ENCODE results near the gene ZWINT. TPM values are rescaled to one million over a fixed set of nuclear protein-coding genes. Genes with fewer than 3 reads are reported as not detected.

ZWINT gene
- total and polyA plus RNA-seq, 11 donors = 0.65 to 11.0 (median 1.5) TPM

DNA sequence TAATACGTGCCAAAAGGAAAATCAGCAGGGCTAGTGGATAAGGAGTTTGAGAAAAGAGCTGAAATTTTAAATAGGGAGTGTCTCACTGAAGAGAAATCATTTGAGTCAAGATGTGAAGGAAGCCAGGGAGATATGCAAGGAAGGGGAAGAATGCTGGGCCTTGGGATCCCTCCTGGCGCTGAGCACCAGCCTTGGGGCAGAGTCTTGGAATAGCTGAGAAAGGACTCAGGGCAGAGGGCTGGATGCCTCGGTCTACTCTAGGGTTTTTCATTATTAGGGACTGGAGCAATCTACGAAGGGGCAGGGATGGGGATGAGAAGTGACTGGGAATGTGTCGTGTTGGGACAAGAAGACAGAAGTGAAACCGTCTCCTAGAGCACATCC is 484 bp downstream of the ZWINT start:
- peaks cover 0 to 13% (median 4%) of the 10 kb centered on the region in 12 donors for H3K4me1 ChIP-seq
- no peaks in the 10 kb centered on the region for H3K27me3 ChIP-seq
- TF ChIP-seq, protein P1, sequence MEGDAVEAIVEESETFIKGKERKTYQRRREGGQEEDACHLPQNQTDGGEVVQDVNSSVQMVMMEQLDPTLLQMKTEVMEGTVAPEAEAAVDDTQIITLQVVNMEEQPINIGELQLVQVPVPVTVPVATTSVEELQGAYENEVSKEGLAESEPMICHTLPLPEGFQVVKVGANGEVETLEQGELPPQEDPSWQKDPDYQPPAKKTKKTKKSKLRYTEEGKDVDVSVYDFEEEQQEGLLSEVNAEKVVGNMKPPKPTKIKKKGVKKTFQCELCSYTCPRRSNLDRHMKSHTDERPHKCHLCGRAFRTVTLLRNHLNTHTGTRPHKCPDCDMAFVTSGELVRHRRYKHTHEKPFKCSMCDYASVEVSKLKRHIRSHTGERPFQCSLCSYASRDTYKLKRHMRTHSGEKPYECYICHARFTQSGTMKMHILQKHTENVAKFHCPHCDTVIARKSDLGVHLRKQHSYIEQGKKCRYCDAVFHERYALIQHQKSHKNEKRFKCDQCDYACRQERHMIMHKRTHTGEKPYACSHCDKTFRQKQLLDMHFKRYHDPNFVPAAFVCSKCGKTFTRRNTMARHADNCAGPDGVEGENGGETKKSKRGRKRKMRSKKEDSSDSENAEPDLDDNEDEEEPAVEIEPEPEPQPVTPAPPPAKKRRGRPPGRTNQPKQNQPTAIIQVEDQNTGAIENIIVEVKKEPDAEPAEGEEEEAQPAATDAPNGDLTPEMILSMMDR (IDR thresholded peaks at IDR 0.05) = no peak
- TF ChIP-seq POLR2A (IDR thresholded peaks at IDR 0.05) = no peak
- peak overlapping the region; percentile 44 to 80 (median 64) for H3K4me3 ChIP-seq
- no peaks in the 10 kb centered on the region for H3K36me3 ChIP-seq
- intact Hi-C loops (cut with DNase I) = no loop called here
- DNase-seq = no peak
- H3K27ac ChIP-seq = peak overlapping the region in 1 of 12 donors; percentile 22
- ATAC-seq = no peak
- WGBS, 4 donors = 8 to 12% (median 8%) methylated on average over 6 of the region's 6 CpGs
- H3K9me3 ChIP-seq = no peaks in the 10 kb centered on the region

DNA sequence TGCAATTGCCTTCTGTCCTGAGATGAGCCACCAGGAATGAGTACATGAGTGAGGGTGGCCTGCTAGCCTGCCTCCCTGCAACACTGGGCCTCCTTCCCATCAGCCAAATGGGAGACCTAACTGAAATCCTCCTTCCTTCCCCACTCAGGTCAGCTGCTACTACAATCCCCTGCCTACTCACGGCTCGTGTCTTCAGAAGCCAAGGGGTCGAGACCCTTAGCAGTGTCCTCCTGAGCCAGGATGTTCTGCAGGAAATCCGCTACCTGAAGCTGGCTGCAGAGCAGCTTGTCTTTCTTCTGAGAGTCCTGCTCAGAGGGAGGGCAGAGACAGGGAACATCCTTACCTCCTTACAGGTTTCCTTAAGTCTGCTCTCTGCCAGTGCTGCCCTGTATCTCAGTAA is 1.2 kb downstream of the ZWINT start:
- no peak for ATAC-seq
- H3K9me3 ChIP-seq = no peaks in the 10 kb centered on the region
- TF ChIP-seq, protein P1 (IDR thresholded peaks at IDR 0.05) = no peak
- no peak for TF ChIP-seq POLR2A (IDR thresholded peaks at IDR 0.05)
- 78 to 90% (median 83%) methylated on average over 4 of the region's 4 CpGs for WGBS, 4 donors
- no peak for DNase-seq
- H3K27me3 ChIP-seq = no peaks in the 10 kb centered on the region
- H3K4me3 ChIP-seq = no peak overlapping the region
- no peaks in the 10 kb centered on the region for H3K36me3 ChIP-seq
- H3K27ac ChIP-seq = no peak overlapping the region
- intact Hi-C loops (cut with DNase I) = no loop called here
- H3K4me1 ChIP-seq = peaks cover 0 to 13% (median 4%) of the 10 kb centered on the region in 12 donors

DNA sequence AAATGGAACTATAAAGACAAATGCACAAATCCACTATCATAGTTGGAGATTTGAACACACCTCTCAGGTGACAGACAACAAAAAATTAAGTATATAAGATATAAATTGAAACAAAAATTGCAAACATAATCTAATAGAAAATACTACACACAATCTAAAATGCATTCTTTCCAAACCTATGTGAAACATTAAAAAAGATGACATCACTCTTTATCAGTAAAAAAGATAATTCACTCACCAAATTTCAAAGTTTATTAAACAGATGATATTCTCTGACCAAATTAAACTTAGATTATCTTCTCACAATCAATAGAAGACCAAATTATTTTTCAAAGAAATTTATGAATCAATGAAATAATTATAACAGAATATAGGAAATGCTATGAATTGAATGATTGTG is 4.0 kb downstream of the ZWINT start:
- DNase-seq = no peak
- no peaks in the 10 kb centered on the region for H3K9me3 ChIP-seq
- no peaks in the 10 kb centered on the region for H3K36me3 ChIP-seq
- H3K4me3 ChIP-seq = no peak overlapping the region
- H3K27me3 ChIP-seq = no peaks in the 10 kb centered on the region
- intact Hi-C loops (cut with DNase I) = no loop called here
- no peak for ATAC-seq
- H3K4me1 ChIP-seq = peaks cover 0 to 10% (median 4%) of the 10 kb centered on the region in 12 donors
- TF ChIP-seq POLR2A (IDR thresholded peaks at IDR 0.05) = no peak
- TF ChIP-seq, protein P1 (IDR thresholded peaks at IDR 0.05) = no peak
- H3K27ac ChIP-seq = no peak overlapping the region

DNA sequence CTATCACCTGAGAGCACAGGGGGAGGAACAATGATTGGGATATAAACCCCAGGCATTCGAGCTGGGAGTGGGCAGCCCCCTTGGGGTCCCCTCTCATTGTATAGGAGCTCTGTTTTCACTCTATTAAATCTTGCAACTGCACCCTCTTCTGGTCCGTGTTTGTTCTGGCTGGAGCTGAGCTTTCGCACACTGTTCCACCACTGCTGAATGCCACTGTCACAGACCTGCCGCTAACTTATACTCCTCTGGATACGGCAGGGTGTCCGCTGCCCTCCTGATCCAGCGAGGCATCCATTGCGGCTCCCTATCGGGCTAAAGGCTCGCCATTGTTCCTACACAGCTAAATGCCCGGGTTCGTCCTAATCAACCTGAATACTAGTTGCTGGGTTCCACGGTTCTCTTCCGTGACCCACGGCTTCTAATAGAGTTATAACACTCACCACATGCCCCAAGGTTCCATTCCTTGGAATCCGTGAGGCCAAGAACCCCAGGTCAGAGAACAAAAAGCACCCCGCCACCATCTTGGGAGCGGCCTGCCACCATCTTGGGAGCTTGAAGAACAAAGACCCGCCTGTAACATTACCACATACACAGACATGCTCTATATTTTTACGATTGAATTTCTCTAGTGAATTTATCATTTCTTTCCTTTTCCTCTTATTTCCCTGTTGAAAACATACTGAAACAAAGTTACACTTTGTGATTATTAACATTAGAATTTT is 9.0 kb downstream of the ZWINT start:
- WGBS, 4 donors = 94 to 96% (median 95%) methylated on average over 20 of the region's 20 CpGs
- intact Hi-C loops (cut with DNase I) = no loop called here
- DNase-seq (no peak), ATAC-seq (no peak)
- H3K27ac ChIP-seq = no peak overlapping the region
- no peaks in the 10 kb centered on the region for H3K27me3 ChIP-seq
- H3K9me3 ChIP-seq = no peaks in the 10 kb centered on the region
- no peak overlapping the region for H3K4me3 ChIP-seq
- H3K4me1 ChIP-seq = no peaks in the 10 kb centered on the region
- no peaks in the 10 kb centered on the region for H3K36me3 ChIP-seq
- TF ChIP-seq, protein P1 (IDR thresholded peaks at IDR 0.05) = no peak
- no peak for TF ChIP-seq POLR2A (IDR thresholded peaks at IDR 0.05)
